GM19351 (cell line): ENCODE measurements around the gene CUL7.

ENCODE experiments used
- ATAC-seq: cut with Tn5 transposase; IDR thresholded peaks from one replicate; pipeline ENCODE4 v1.9.1; 2021; ENCODE audit warnings: mild to moderate bottlenecking, moderate library complexity; ENCODE audit not compliant: unreplicated experiment

The CUL7 gene

DNA sequence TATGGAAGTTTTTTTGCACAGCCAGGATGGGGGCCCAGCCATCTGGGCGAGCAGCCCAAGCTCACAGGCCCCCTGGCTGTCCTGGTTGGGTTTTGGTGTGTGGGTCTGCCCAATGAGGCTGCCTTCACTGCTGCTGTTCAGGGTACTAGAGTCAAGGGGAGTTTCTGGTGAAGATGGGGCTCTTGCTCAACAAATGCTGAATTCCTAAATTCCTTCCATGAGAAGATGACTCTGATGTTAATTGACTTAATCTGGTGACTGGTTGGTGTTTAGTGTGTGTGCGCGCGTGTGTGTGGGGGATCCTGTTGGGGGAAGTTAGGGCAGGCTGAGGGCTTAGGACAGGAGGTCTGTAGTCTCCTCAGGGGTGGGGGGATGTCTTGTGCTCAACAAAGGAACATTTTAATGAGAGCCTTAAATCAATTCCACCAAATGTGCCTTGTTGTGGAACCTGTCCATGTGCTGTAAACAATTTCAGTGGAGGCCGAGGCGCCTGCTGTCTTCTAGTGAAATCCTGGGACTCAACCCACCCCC is 24.4 kb upstream of the CUL7 start:
- ATAC-seq, result no peak

GRCh38 chr6:43077333-43077809 is 23.7 kb upstream of the CUL7 start:
- no peak for ATAC-seq

DNA sequence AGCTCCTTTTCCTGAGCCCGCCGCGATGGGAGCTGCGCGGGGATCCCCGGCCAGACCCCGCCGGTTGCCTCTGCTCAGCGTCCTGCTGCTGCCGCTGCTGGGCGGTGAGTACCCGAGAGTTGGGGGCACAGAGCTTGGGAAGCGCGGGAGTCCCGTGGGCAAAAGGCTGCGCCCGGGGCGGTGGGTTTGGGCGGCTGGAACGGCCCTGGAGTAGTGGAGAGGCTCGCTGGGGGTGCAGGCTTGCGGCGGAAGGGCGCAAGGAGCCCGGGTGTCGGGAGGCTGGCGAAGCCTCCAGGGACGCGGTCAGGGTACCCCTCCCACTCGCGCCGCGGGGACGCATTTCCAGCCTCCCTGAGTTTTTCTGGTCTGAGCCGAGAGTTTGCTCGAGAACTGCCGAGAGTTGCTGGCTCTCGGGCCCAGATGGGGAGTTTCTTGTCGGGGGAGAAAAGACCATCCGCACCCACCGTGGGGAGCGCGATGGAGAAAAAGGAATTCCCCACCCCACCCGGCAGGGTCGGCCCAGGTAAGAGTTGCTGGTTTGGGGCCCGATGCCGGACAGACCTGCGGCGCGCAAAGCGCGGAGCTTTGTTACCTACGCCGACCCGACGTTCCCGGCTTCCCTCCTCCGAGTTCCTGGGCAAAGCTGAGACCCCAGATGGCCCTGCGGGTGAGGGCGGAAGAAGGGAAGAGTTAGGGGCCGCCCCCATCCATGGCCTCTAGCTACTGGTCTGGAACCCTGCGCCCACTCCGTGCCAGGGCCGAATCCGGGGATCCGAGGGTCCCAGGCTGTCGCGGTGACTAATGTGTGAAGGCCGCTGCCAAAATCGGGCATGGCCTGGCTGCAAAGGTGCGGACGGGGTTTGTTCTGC is 23.0 kb upstream of the CUL7 start:
- no peak for ATAC-seq

- no peak for ATAC-seq
These were observed 22.2 kb upstream of the CUL7 start, which contains the start of gene PTK7 for GRCh38 chr6:43075670-43076463. Gene PTK7, plus strand, starts transcription at chr6:43076314. Its CDS starts 175 bp downstream, at chr6:43076489.

GRCh38 chr6:43074847-43075669 is 21.4 kb upstream of the CUL7 start:
- ATAC-seq, result no peak

- no peak for ATAC-seq
These were observed 16.5 kb upstream of the CUL7 start for GRCh38 chr6:43070028-43070632.

DNA sequence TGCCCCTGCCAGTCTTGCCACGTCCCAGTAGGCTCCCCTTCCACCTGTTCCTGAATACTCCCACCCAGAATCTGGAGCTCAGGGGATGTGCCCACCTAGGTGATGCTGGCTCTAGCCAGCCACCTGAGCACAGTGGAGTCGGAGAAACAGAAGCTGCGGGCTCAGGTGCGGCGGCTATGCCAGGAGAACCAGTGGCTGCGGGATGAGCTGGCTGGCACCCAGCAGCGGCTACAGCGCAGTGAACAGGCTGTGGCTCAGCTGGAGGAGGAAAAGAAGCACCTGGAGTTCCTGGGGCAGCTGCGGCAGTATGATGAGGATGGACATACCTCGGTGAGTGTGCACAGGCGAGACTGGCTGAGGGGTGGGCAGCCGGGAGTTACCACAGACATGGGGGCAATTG is 9.2 kb upstream of the CUL7 start:
- no peak for ATAC-seq

GRCh38 chr6:43061861-43062260 is 8.2 kb upstream of the CUL7 start:
- ATAC-seq, result no peak

DNA sequence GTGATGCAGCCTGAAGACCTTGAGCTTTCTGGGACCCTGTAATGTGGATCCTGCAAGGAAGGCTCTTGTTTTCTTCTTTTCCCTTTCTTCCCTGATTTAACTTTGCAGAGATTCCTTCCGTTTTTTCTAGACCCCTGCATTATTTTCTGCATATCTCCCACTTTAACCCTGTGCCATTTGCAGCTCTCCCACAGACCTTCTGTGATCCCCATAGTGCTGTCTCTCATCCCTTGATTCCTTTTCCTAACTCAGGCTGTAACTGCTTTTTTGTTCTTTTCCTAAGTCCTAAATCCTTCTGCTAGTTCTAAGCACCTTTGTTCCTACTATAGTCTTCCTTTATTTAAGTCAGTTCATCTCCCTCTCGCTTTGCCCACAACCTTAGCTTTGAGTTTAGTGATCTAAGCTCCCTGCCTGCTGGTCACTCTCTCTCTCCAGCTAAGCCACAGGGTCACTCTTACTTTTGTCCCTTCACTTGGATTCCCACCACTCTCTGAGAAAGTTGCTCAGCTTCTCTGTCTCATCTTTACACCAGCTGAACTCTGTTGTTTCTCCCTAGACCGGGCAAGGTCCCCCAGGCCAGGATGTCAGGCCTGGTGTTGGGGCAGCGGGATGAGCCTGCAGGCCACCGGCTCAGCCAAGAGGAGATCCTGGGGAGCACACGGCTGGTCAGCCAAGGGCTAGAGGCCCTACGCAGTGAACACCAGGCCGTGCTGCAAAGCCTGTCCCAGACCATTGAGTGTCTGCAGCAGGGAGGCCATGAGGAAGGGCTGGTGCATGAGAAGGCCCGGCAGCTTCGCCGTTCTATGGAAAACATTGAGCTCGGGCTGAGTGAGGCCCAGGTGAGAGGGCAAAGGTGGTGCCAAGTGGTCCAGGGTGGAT is 7.3 kb upstream of the CUL7 start:
- ATAC-seq, result no peak

GRCh38 chr6:43060034-43060754 is 6.5 kb upstream of the CUL7 start:
- no peak for ATAC-seq

DNA sequence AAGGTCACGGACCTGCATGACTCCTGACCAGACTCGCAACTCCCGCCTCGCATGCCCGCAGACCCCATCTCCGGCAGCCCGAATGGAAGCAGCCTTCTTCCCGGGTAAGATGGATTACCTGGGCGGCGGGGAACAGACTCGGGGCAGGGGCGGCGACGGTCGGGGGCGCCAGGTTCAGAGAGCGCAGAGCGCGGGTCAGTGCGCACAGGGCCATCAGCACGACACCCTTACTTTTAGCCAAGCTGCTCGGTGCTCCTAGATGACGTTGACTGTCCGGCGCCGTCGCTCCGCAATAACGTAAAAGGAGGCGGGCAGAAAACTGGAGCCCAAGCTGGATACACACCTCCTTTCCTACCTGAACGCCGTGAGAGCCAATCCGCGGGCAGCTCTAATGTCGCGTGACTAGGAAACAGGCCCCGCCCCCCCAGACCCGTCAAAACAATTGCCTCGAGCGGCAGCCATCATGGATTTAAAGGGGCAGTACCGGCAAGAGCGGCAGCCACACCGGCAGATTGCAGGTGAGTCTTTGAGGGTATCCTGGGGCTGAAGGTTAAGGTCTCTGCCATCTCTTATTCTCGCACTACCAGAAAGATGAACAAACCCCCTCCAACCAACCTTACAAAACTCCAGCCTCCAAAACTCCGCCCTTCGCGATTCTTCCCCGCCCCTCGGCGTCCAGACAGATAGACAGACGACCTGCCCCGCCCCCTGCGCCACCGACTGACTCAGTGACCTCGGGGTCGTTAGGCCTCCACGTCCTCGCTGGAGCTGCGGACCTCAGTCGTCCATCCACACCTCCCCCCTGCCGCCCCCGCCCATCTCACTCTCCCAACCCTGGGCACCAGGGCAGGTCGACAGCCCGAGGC is 5.8 kb upstream of the CUL7 start, which contains the start of the genes KLC4 and MRPL2:
TSS of gene KLC4 (plus strand) at position 464 of the 866 bp plus-strand sequence. CDS start 1,705 bp downstream, outside the sequence.
TSS of gene MRPL2 (minus strand) at position 267 of the 866 bp plus-strand sequence. CDS start at position 214, 53 bp downstream.
- peak; percentile 88 for ATAC-seq

DNA sequence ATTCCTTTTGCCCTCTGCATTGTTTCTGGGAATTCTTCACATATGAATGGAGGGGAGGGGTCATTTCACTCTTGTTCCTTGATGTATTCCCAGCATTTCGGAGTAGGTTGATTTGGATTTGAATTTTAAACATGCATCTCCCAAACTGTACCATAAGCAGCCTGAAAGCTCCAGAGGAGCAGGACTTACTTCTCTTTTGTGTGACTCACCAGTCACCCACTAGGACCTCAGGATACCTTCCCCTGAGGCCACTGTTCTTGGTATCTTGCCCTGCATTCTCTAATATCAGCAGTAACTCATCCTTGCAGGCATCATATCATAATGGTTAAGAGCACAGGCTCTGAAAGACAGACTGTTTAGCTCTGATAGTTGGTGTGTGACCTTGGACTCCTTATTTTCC is 4.9 kb upstream of the CUL7 start:
- ATAC-seq, result no peak

GRCh38 chr6:43055966-43056365 is 2.3 kb upstream of the CUL7 start:
- ATAC-seq, result no peak

GRCh38 chr6:43054206-43054943 is 724 bp upstream of the CUL7 start:
- no peak for ATAC-seq

DNA sequence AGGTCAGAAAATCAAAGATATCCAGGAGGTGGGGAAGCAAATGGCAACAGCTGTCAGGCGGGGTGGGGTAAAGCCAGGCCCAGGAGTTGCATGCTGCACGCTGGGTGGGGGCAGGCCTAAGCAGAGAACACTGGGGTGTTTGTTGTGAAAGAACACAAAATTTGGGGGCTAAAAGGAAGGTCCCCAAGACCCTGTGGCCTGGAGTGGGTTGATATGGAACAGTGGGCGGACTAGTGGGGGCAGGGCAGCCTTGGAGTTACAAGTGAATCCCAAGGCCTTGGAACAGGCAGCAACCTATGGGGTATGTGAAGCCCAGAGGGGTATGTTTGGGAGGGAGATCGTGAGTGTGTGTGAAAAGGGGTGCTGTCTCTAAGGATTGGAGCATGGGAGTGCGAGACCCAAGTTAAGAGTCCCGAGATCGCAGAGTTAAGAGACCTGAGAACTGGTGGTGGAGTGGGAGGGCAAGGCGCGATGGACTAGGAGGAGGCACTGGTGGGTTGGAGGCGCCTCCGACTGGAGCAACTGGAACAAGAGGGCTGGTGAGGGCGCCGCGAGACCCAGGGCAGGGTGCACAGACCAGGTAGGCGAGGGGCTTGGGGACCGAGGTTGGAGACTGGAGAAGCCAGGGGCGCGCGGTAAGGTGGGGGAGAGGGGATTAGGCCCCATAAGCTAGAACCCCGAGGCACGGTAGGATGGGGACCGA is 658 bp downstream of the CUL7 start:
- ATAC-seq, result peak; percentile 33

DNA sequence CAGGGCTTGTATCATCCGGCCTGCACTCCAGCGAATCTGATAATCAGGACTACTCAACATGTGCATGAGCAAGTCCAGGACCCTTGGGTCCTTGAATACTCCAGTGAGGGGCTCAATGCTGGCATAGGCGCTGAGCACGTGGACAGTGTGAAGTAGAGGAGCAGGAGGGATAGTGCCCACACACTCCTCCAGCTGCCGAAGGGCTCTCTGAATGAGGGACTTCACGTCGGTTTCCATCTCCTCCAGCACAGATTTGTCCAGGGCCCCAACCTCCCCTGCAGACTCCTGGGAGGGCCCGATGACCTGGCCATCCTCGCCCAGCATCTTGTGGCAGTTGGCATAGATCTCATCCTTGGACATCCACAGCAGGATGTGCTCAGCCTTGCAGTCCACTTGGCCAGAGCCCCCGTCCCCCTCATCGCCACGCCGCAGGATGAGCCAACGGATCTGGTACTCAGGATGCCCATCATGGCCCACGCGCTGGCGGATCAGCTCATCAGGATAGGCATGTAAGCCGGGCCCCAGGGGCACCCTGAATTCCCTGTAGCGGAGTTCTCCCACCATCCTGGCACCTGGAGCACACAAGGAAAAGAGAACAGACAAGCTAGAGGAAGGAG is 1.3 kb downstream of the CUL7 start:
- no peak for ATAC-seq
